IMR-90 (cell line): ENCODE results near the gene ARL9. TPM values are rescaled to one million over a fixed set of nuclear protein-coding genes. Genes with fewer than 3 reads are reported as not detected.

Experiments used
- ATAC-seq: fragments of 200-7000 bp; cut with Tn5 transposase; 2 replicates; pipeline ENCODE4 v1.9.1; 2020; ENCODE audit warnings: low read depth, mild to moderate bottlenecking, moderate library complexity
- BruUV-seq: library from RNA; stranded (reverse); fragments of 400-500 nt; replicated peaks from 2 replicates; lab custom pipeline; 2021; lab: Mats Ljungman, UMichigan
- CTCF ChIA-PET: fragments of 300-600 bp; formaldehyde crosslinking; extraction: SDS; loops from one replicate; lab custom pipeline; 2021; ENCODE audit warnings: antibody characterized with exemption; lab: Yijun Ruan, JAX
- POLR2A ChIA-PET: fragments of 300-600 bp; sonication (Branson Sonifier 250); formaldehyde crosslinking; loops from one replicate; lab custom pipeline; 2022; ENCODE audit warnings: antibody characterized with exemption; ENCODE audit not compliant: unreplicated experiment; lab: Charles Lee
- DNase-seq: peaks from one replicate; pipeline ENCODE4 v3.0.0; 2013
- H2AFZ ChIP-seq: replicated peaks from 2 replicates; pipeline ENCODE3; 2013; ENCODE audit warnings: low read length, mild to moderate bottlenecking; ENCODE audit not compliant: poor library complexity
- H2AK5ac ChIP-seq: 2 replicates; pipeline ENCODE4 v1.6.1; 2013; ENCODE audit warnings: low read depth, low read length, inconsistent platforms
- H2AK9ac ChIP-seq: replicated peaks from 2 replicates; pipeline ENCODE3; 2013; ENCODE audit warnings: mild to moderate bottlenecking, low read depth, low read length, moderate library complexity; ENCODE audit not compliant: poor library complexity
- H2BK120ac ChIP-seq: 2 replicates; pipeline ENCODE4 v1.6.1; 2013; ENCODE audit warnings: low read depth, low read length, inconsistent platforms
- H2BK15ac ChIP-seq: 3 replicates; pipeline ENCODE4 v1.6.1; 2013; ENCODE audit warnings: low read depth, low read length, inconsistent platforms
- H2BK20ac ChIP-seq: 2 replicates; pipeline ENCODE4 v1.6.1; 2013; ENCODE audit warnings: low read depth, mild to moderate bottlenecking, inconsistent platforms, low read length, moderate library complexity
- H2BK5ac ChIP-seq: 2 replicates; pipeline ENCODE4 v1.6.1; 2013; ENCODE audit warnings: mild to moderate bottlenecking, low read depth, low read length, inconsistent platforms; ENCODE audit not compliant: poor library complexity, severe bottlenecking
- H3K14ac ChIP-seq: replicated peaks from 2 replicates; pipeline ENCODE4 v1.6.1; 2013; ENCODE audit warnings: low read depth, low read length, inconsistent platforms
- H3K18ac ChIP-seq: 2 replicates; pipeline ENCODE4 v1.6.1; 2013; ENCODE audit warnings: low read depth, low read length, control low read depth
- H3K23ac ChIP-seq: 2 replicates; pipeline ENCODE4 v1.6.1; 2013; ENCODE audit warnings: low read depth, low read length, inconsistent platforms
- H3K27ac ChIP-seq: 2 replicates; pipeline ENCODE4 v1.5.1; 2013; ENCODE audit warnings: mild to moderate bottlenecking, control low read depth, low read length; ENCODE audit not compliant: insufficient read depth
- H3K27me3 ChIP-seq: 2 replicates; pipeline ENCODE4 v1.6.1; 2013; ENCODE audit warnings: low read length; ENCODE audit not compliant: control insufficient read depth, insufficient read depth
- H3K36me3 ChIP-seq: 2 replicates; pipeline ENCODE4 v1.6.1; 2013; ENCODE audit warnings: low read length, mixed read lengths; ENCODE audit not compliant: control insufficient read depth, insufficient read depth
- H3K4ac ChIP-seq: 2 replicates; pipeline ENCODE4 v1.6.1; 2013; ENCODE audit warnings: low read depth, low read length, inconsistent platforms
- H3K4me1 ChIP-seq: 2 replicates; pipeline ENCODE4 v1.6.1; 2013; ENCODE audit warnings: low read length, mixed read lengths; ENCODE audit not compliant: control insufficient read depth, insufficient read depth
- H3K4me2 ChIP-seq: 2 replicates; pipeline ENCODE4 v1.6.1; 2013; ENCODE audit warnings: low read depth, mild to moderate bottlenecking, control low read depth, low read length, moderate library complexity
- H3K4me3 ChIP-seq: 2 replicates; pipeline ENCODE4 v1.5.1; 2013; ENCODE audit warnings: low read depth, mild to moderate bottlenecking, control low read depth, low read length, moderate library complexity; ENCODE audit not compliant: insufficient read depth
- H3K56ac ChIP-seq: 2 replicates; pipeline ENCODE4 v1.6.1; 2013; ENCODE audit warnings: low read length, inconsistent platforms; ENCODE audit not compliant: insufficient read depth; ENCODE audit errors: extremely low read depth
- H3K79me1 ChIP-seq, 2 experiments: 2 replicates each; pipeline ENCODE4 v1.6.1; 2013; ENCODE audit warnings: low read length in 2 of 2, inconsistent platforms in 1 of 2, low read depth in 1 of 2
- H3K9ac ChIP-seq: 2 replicates; pipeline ENCODE4 v1.6.1; 2013; ENCODE audit warnings: low read depth, low read length, control low read depth
- H3K9me1 ChIP-seq: 2 replicates; pipeline ENCODE4 v1.6.1; 2013; ENCODE audit warnings: low read length, inconsistent platforms; ENCODE audit not compliant: insufficient read depth
- H3K9me3 ChIP-seq: 2 replicates; pipeline ENCODE4 v1.6.1; 2013; ENCODE audit warnings: low read length; ENCODE audit not compliant: control insufficient read depth, insufficient read depth
- H4K20me1 ChIP-seq: 2 replicates; pipeline ENCODE4 v1.6.1; 2013; ENCODE audit warnings: low read length, inconsistent platforms; ENCODE audit not compliant: insufficient read depth
- H4K5ac ChIP-seq: 2 replicates; pipeline ENCODE4 v1.6.1; 2013; ENCODE audit warnings: mild to moderate bottlenecking, low read depth, low read length, control low read depth
- H4K8ac ChIP-seq, 2 experiments: 2 replicates each; pipeline ENCODE4 v1.6.1; 2013; ENCODE audit warnings: low read depth in 2 of 2, low read length in 2 of 2, control low read depth in 1 of 2, inconsistent platforms in 1 of 2
- H4K91ac ChIP-seq: 2 replicates; pipeline ENCODE4 v1.6.1; 2013; ENCODE audit warnings: low read depth, low read length, inconsistent platforms; ENCODE audit not compliant: insufficient read depth
- BHLHE40 ChIP-seq: fragments of 150-350 bp; IDR thresholded peaks from 2 replicates; pipeline ENCODE4 v1.6.1; 2016; ENCODE audit warnings: mild to moderate bottlenecking, low read depth, low read length
- CHD1 ChIP-seq: IDR thresholded peaks from 2 replicates; pipeline ENCODE4 v1.6.1; 2012; ENCODE audit warnings: low read depth, low read length, improper control_type of control experiment
- FOS ChIP-seq: fragments of 150-350 bp; IDR thresholded peaks from 2 replicates; pipeline ENCODE4 v1.6.1; 2016; ENCODE audit warnings: low read depth, low read length
- MAFK ChIP-seq: IDR thresholded peaks from 2 replicates; pipeline ENCODE4 v1.6.1; 2012; ENCODE audit warnings: low read depth, low read length, improper control_type of control experiment
- RAD21 ChIP-seq: IDR thresholded peaks from 2 replicates; pipeline ENCODE4 v1.6.1; 2012; ENCODE audit warnings: low read length, improper control_type of control experiment
- RFX5 ChIP-seq: IDR thresholded peaks from 2 replicates; pipeline ENCODE4 v1.8.0; 2012; ENCODE audit warnings: low read depth, mild to moderate bottlenecking, low read length, moderate library complexity
- SMC3 ChIP-seq: fragments of 150-350 bp; IDR thresholded peaks from 2 replicates; pipeline ENCODE4 v1.6.1; 2016; ENCODE audit warnings: low read depth, mild to moderate bottlenecking, antibody characterized with exemption, low read length, moderate library complexity
- dilution Hi-C: fragments of 300-500 bp; cut with HindIII; formaldehyde crosslinking; loops from one replicate; pipeline ENCODE4 v1.14.3; 2018; ENCODE audit warnings: low sequenced_read_pairs; ENCODE audit not compliant: unreplicated experiment
- in situ Hi-C: fragments of 300-500 bp; cut with MboI; formaldehyde crosslinking; loops from 3 replicates; pipeline ENCODE4 v1.14.3; 2019; ENCODE audit warnings: low sequenced_read_pairs, inconsistent platforms, mixed read lengths
- intact Hi-C: fragments of 100-400 bp; cut with micrococcal nuclease; formaldehyde crosslinking; loops from 2 replicates; pipeline ENCODE4 v1.10.0; 2022
- polyA plus RNA-seq, 3 experiments: library from polyadenylated mRNA; depleted of rRNA; stranded (reverse); fragments of >200 nt; gene quantifications; 2 replicates each; pipeline ENCODE4 v1.2.3, GENCODE V29; 2012; ENCODE audit warnings: low replicate concordance in 1 of 3
- total RNA-seq: library from RNA; depleted of rRNA; stranded (reverse); fragments of >200 nt; gene quantifications from 2 replicates; pipeline ENCODE4 v1.2.3, GENCODE V29; 2012
- TF ChIP-seq, protein P1 (sequence below): fragments of 150-350 bp; IDR thresholded peaks from 2 replicates; pipeline ENCODE4 v1.6.1; 2016; ENCODE audit warnings: low read depth, mild to moderate bottlenecking, low read length, moderate library complexity, borderline replicate concordance
- TF ChIP-seq, protein P2 (sequence below): fragments of 150-350 bp; IDR thresholded peaks from 2 replicates; pipeline ENCODE4 v1.6.1; 2017; ENCODE audit warnings: mild to moderate bottlenecking, antibody characterized with exemption, low read length, low read depth

Gene ARL9
- total and polyA plus RNA-seq, 2 of the 4 experiments (the other 2 are of a cell fraction) = 0.18 to 0.51 TPM

GRCh38 chr4:56511098-56511497, 5.5 kb downstream of the ARL9 start:
- H3K18ac ChIP-seq = no peak overlapping the region
- H4K20me1 ChIP-seq = no peaks in the 10 kb centered on the region
- peaks cover 2% of the 10 kb centered on the region; the same call in 1 of the 2 replicates for H3K4me1 ChIP-seq
- H4K5ac ChIP-seq = no peak overlapping the region
- no peak overlapping the region for H3K56ac ChIP-seq
- intact Hi-C loops = no loop called here
- no peak overlapping the region for H3K4me2 ChIP-seq
- H3K9ac ChIP-seq = no peak overlapping the region
- no peak overlapping the region for H3K14ac ChIP-seq
- no peak overlapping the region for H4K8ac ChIP-seq
- no peak overlapping the region for H2AFZ ChIP-seq
- TF ChIP-seq, protein P1, sequence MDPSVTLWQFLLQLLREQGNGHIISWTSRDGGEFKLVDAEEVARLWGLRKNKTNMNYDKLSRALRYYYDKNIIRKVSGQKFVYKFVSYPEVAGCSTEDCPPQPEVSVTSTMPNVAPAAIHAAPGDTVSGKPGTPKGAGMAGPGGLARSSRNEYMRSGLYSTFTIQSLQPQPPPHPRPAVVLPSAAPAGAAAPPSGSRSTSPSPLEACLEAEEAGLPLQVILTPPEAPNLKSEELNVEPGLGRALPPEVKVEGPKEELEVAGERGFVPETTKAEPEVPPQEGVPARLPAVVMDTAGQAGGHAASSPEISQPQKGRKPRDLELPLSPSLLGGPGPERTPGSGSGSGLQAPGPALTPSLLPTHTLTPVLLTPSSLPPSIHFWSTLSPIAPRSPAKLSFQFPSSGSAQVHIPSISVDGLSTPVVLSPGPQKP = no peak
- TF ChIP-seq MAFK = no peak
- TF ChIP-seq FOS = no peak
- no peak for TF ChIP-seq RAD21
- TF ChIP-seq, protein P2, sequence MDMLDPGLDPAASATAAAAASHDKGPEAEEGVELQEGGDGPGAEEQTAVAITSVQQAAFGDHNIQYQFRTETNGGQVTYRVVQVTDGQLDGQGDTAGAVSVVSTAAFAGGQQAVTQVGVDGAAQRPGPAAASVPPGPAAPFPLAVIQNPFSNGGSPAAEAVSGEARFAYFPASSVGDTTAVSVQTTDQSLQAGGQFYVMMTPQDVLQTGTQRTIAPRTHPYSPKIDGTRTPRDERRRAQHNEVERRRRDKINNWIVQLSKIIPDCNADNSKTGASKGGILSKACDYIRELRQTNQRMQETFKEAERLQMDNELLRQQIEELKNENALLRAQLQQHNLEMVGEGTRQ = no peak
- no peak for TF ChIP-seq BHLHE40
- TF ChIP-seq RFX5 = no peak
- TF ChIP-seq SMC3 = no peak
- TF ChIP-seq CHD1 = no peak
- H2BK5ac ChIP-seq = no peak overlapping the region
- H3K27ac ChIP-seq = no peak overlapping the region
- no peaks in the 10 kb centered on the region for H3K36me3 ChIP-seq
- no peak for ATAC-seq
- no TSS peak for BruUV-seq
- H2BK120ac ChIP-seq = no peak overlapping the region
- no peak overlapping the region for H2AK5ac ChIP-seq
- dilution Hi-C loops = no loop called here
- no peak overlapping the region for H4K91ac ChIP-seq
- H3K27me3 ChIP-seq = no peaks in the 10 kb centered on the region
- no peak overlapping the region for H2AK9ac ChIP-seq
- H3K9me1 ChIP-seq = peaks cover 3% of the 10 kb centered on the region; the same call in 1 of the 2 replicates
- H2BK20ac ChIP-seq = no peak overlapping the region
- no peaks in the 10 kb centered on the region for H3K79me1 ChIP-seq
- POLR2A ChIA-PET = no interaction called here
- CTCF ChIA-PET = interaction anchor here (1.1 kb wide), 1 partner anchor 65 kb away, joined by 4 read pairs; no protein-coding TSS in a partner anchor
- H3K23ac ChIP-seq = no peak overlapping the region
- no peak for DNase-seq
- no peak overlapping the region for H2BK15ac ChIP-seq
- in situ Hi-C loops = no loop called here
- H3K9me3 ChIP-seq = no peaks in the 10 kb centered on the region
- no peak overlapping the region for H3K4me3 ChIP-seq
- no peak overlapping the region for H3K4ac ChIP-seq
